Fibroblast of gingiva (primary cell): ENCODE data around the gene GLYATL1.

Source experiments
- DNase-seq: peaks from one replicate; pipeline ENCODE4 v3.0.0-alpha.2; 2011; ENCODE audit warnings: low read depth

The GLYATL1 gene

DNA sequence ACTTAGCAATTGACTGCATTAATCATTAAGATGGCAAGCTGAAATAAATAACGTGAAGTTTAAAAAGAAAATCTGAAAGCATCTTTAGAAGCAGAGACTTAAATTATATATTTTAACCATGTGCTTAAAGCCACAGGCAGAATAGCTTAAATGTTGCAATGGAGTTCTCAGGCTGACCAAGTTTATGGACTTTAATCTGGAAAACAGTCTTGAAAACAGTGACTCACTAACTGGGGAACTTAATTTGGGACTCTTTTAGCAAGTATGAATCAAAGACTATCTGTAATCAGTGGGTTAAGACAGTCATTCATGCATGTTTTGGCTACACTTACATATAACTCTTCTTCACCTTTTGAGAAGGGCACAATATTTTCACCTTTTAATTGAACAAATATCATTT lies 12.6 kb upstream of the GLYATL1 start:
- DNase-seq: no peak

GRCh38 chr11:58927393-58928106 lies 11.7 kb upstream of the GLYATL1 start:
- no peak for DNase-seq

DNA sequence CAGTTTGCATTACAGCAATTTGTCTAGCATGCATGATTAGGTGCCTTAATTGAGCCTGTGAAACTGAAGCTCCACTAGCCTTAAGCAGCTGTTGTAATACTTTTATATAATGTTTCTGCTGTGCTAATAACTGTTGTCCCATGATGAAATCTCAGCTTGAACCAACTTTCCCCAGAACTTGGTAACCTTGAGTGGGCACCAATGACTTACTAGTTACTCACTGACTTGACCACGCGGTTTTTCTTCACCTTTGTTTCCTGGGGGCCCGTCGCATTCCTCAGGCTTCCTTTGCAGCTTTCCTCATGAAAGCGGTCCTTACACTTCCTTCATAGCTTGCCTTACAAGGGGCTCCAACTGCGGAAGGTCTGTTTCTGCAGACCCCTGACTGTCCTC lies 11.2 kb upstream of the GLYATL1 start:
- no peak for DNase-seq

- DNase-seq: no peak
These were observed 10.6 kb upstream of the GLYATL1 start for GRCh38 chr11:58928691-58929090.

DNA sequence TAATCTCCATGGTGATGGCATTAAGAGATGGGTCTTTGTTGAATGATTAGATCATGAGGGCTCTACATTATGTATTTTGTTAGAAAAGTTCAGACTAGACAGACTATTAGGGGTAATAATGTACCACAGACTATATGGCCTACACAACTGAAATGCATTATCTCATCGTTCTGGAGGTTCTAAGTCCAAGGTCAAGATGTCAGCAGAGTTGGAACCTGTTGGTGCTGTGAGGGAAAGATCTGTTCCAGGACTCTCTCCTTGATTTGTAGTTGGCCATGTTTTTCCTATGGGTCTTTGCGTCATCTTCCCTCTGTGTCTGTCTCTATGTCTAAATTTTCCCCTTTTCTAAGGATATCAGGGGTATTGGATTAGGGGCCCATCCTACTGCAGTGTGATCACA lies 8.4 kb upstream of the GLYATL1 start:
- DNase-seq: no peak

DNA sequence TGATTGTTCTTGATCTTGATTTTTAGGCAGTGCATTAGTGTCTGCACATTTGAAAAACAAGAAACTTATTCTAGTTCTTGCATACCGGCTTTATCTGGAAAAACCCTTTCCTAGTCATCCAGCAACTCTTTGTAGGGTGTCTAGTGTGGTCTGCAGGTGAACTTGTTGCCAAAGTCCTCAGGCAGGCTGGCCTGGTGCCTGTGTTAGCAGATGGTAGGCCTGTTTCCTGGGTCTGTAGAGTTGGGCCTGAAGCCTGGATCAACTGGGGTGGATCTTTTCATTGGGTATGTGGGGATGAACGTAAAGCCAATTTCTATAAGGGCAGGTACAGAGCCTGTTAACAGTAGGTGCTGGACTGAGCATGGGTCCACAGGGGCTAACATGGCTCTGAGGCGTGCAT lies 5.6 kb upstream of the GLYATL1 start:
- no peak for DNase-seq

DNA sequence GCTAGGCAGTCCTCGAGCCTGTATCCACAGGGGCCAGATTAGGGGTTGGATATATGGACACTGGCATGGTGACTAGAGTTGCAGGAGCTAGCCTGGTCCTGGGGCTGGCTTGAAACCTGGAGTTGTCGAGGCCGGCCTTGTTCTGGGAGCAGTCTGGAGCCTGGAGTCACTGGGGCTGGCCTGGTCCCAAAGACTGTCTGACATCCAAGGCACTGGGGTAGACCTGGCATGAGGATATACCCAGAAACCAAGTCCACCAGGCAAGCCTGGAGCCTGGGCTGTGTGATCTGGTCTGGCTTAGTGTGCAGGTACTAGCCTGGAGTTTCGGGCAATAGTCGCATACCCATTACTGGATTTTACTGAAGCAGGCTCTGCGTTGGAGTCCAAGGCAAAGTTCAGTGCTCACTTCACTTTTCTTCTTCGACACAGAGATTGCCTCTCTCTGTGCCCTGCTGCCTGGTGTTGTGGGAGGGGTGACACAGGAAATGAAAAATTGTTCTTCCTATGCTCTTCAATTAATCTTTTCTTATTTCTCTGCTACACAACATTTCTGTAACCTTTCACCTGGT lies 4.3 kb upstream of the GLYATL1 start:
- no peak for DNase-seq

DNA sequence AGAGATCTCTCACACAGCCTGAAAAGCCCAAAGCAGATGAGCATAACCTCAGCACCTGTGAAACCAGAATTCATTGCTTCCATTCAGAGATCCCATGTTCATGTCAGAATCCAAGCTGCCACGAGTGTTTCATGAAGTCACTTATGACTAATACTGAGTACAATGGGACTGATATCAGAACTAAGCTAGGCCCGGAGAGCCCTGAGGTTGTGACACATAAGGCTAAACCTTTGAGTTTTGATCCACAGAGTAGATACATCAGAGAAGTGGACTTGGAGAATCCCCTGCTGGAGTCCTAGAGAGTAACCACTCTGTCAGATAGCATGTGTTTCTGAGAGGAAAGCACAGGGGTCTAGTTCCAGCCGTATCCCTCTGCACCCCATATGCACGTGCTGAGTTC lies 890 bp upstream of the GLYATL1 start:
- no peak for DNase-seq

GRCh38 chr11:58940028-58940427 lies 740 bp downstream of the GLYATL1 start:
- no peak for DNase-seq

DNA sequence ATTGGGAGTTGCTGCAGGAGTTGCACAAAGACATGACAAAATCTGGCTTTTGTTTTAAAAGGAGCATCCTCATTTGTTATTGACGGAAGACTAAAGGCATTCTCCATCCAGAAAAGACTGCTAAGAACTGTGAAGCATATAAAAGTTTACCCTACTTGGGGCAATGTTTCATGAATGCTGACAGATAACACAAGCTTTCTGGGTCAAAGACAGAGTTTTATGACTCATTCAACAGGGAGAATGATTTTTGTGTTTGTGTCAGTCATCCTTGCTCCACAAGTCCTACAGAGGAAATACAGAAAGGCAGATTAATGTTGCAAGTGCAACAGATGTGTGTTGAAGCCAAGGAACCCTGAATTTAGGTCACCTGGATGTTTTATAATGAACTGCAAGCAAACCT lies 2.5 kb downstream of the GLYATL1 start:
- no peak for DNase-seq

DNA sequence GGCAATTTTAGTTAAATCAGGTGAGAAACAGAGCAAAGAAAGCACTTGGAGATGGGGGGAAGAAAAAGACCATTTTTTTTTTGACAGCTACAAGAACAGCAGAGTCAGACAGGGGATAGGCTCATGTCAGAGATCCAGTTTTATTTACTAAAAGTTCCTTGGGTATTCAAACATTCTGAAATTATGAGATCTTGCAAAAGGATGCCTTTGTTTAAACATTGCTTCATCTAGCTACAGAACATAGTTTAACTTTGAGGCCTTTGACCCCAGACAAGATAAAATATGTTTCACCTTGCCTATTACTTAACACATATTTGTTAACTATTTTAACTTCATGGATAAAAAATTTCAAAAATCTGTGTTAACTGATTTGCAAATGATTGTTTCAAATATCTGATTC lies 6.4 kb downstream of the GLYATL1 start:
- no peak for DNase-seq

GRCh38 chr11:58949184-58949583 lies 9.9 kb downstream of the GLYATL1 start:
- no peak for DNase-seq

DNA sequence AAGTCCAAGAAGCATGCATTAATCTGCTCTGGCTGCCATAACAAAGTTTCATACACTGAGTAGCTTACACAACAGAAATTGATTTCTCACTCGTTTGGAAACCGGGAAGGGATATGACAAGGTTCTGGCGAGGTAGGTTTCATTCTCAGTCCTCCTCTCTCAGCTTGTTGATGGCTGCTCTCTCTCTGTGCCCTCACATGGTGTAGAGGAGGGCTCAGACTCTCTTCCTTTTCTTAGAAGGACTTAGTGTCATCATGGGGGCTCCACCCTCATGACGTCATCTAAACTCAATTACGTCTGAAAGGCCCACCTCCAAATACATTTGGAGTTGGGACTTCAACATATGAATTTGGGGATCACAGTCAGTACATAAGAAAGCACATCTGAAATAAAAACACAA lies 18.6 kb downstream of the GLYATL1 start:
- DNase-seq: no peak

GRCh38 chr11:58958500-58958899 lies 19.2 kb downstream of the GLYATL1 start:
- DNase-seq: no peak

- DNase-seq: no peak
These were observed 24.3 kb downstream of the GLYATL1 start for GRCh38 chr11:58963551-58964104.

- no peak for DNase-seq
These were observed 26.1 kb downstream of the GLYATL1 start for GRCh38 chr11:58965246-58965985.

- DNase-seq: no peak
These were observed 29.0 kb downstream of the GLYATL1 start for GRCh38 chr11:58968251-58968711.

DNA sequence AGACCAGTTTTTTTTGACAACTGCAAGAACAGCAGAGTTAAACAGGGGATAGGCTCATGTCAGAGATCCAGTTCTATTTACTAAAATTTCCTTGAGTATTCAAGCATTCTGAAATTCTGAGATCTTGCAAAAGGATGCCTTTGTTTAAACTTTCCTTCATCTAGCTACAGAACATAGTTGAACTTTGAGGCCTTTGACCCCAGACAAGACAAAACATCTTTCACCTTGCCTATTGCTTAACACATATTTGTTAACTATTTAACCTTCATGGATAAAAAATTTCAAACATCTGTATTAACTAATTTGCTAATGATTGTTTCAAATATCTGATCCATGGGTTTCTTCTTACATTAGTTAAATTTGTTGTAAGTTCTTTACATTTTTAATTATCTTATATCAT lies 38.2 kb downstream of the GLYATL1 start:
- DNase-seq: no peak

GRCh38 chr11:58979222-58979621 lies 39.9 kb downstream of the GLYATL1 start:
- no peak for DNase-seq

DNA sequence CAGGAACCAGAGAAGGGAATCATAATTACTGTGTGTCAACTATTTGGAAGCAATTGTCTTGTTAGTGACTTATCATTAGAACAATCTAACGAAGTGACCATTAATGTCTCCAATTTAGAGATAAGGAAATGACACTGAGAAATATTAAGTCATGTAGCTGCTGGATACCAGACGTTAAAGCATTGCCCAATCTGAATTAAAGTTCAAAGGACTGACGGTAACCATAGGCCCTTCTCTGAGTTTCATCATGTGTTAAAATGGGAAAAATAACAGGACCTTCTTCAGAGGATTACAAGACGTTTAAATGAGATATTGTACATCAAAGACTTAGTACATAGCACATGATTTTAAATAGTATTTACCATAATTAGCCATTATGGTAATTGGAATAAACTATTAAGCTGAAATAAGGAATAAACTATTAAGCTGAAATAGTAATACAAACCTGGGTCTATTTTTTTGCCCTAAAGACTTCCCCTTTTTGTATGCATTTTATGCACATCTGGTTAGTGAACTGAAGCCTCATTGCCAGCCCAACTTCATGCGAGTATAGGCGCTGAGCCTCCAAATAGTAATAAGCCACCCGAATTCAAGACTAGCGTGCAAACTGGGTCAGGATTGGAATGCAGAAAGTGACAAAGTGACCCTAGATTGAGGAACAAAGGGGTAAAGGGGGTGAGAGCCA lies 41.0 kb downstream of the GLYATL1 start:
- DNase-seq: no peak

- no peak for DNase-seq
These were observed 53.2 kb downstream of the GLYATL1 start for GRCh38 chr11:58992489-58992888.

GRCh38 chr11:58994171-58994570 lies 54.9 kb downstream of the GLYATL1 start:
- no peak for DNase-seq
